GM23338 (cell line): ENCODE data around the gene REM2.

Experiments used
- CTCF ChIP-seq, 2 experiments: fragments of 200-600 bp in 1 of 2; sonication (generic) in 1 of 2; conservative IDR thresholded peaks; 2 replicates each; pipeline versions ENCODE4 v1.5.1 to v1.6.1; 2016 to 2017; ENCODE audit warnings: antibody characterized with exemption in 2 of 2, low read depth in 2 of 2, mild to moderate bottlenecking in 2 of 2, moderate library complexity in 1 of 2
- EZH2 ChIP-seq: fragments of 200-600 bp; sonication (generic); IDR thresholded peaks from one replicate; pipeline ENCODE4 v1.8.0; 2017; ENCODE audit warnings: antibody characterized with exemption, mild to moderate bottlenecking, low read depth; ENCODE audit not compliant: unreplicated experiment
- EZH2phosphoT487 ChIP-seq: fragments of 200-600 bp; sonication (generic); IDR thresholded peaks from one replicate; pipeline ENCODE4 v1.8.1; 2018; ENCODE audit warnings: antibody characterized with exemption; ENCODE audit not compliant: unreplicated experiment
- JUNB ChIP-seq: IDR thresholded peaks from one replicate; pipeline ENCODE4 v1.6.1; 2016; ENCODE audit warnings: antibody characterized with exemption; ENCODE audit not compliant: unreplicated experiment
- POLR2AphosphoS5 ChIP-seq: IDR thresholded peaks from 2 replicates; pipeline ENCODE4 v1.6.1; 2016; ENCODE audit warnings: antibody characterized with exemption, low read depth

- TF ChIP-seq CTCF (conservative IDR thresholded peaks at IDR 0.05; ENCODE audit: low read depth in 2 of 2) (no peak), EZH2phosphoT487 (no peak), POLR2AphosphoS5 (no peak), JUNB (no peak), EZH2 (no peak)
Measured at GRCh38 chr14:22846811-22847307, 36.2 kb upstream of the REM2 start.
